Esophagus muscularis mucosa (tissue), 2 donors: ENCODE results near the gene SLC31A2.

Experiments used
- POLR2A ChIP-seq: fragments of 450-650 bp; IDR thresholded peaks from one replicate; pipeline ENCODE4 v1.6.1; 2017; ENCODE audit warnings: antibody characterized with exemption, moderate library complexity, mild to moderate bottlenecking, low read depth
- POLR2AphosphoS5 ChIP-seq, 2 donors: sonication (generic); formaldehyde crosslinking; IDR thresholded peaks; one replicate each; pipeline ENCODE4 v1.6.1; 2017; ENCODE audit warnings: antibody characterized with exemption in 2 of 2

- TF ChIP-seq POLR2AphosphoS5 (IDR thresholded peaks at IDR 0.05), result no peak
- no peak for TF ChIP-seq POLR2A
These were observed 60.0 kb downstream of the SLC31A2 start for GRCh38 chr9:113210815-113211214.
